Esophagus muscularis mucosa (tissue), 4 donors: Measurements from ENCODE around the gene TRPM3.

ENCODE experiments used
- CTCF ChIP-seq, 3 experiments: fragments of 200-600 bp in 2 of 3; fragments of 450-650 bp in 1 of 3; sonication (generic) in 2 of 3; IDR thresholded peaks; one replicate each; pipeline ENCODE4 v1.5.1; 2017 to 2019; ENCODE audit warnings: antibody characterized with exemption in 3 of 3, mild to moderate bottlenecking in 2 of 3, moderate library complexity in 1 of 3
- EP300 ChIP-seq: sonication (generic); formaldehyde crosslinking; IDR thresholded peaks from one replicate; pipeline ENCODE4 v1.6.1; 2017; ENCODE audit warnings: antibody characterized with exemption
- POLR2AphosphoS5 ChIP-seq, 2 donors: sonication (generic); formaldehyde crosslinking; IDR thresholded peaks; one replicate each; pipeline ENCODE4 v1.6.1; 2017; ENCODE audit warnings: antibody characterized with exemption in 2 of 2

- TF ChIP-seq CTCF (IDR thresholded peaks at IDR 0.05) (no peak), EP300 (no peak), POLR2AphosphoS5 (IDR thresholded peaks at IDR 0.05) (no peak)
Observed at GRCh38 chr9:70613024-70613768, 508.2 kb downstream of the TRPM3 start.
